Ovary (tissue), 3 donors: ENCODE data around the gene PTGFR.

Experiments used
- EP300 ChIP-seq: sonication (generic); formaldehyde crosslinking; IDR thresholded peaks from one replicate; pipeline ENCODE4 v1.6.1; 2017; ENCODE audit warnings: antibody characterized with exemption
- POLR2A ChIP-seq: fragments of 450-650 bp; IDR thresholded peaks from one replicate; pipeline ENCODE4 v1.6.1; 2017; ENCODE audit warnings: antibody characterized with exemption, mild to moderate bottlenecking, moderate library complexity
- TF ChIP-seq, protein P1 (sequence below), 3 donors: fragments of 450-650 bp in 2 of 3; fragments of 200-600 bp in 1 of 3; IDR thresholded peaks; one replicate each; pipeline versions ENCODE4 v1.5.1 to v1.8.0; 2016 to 2022; ENCODE audit warnings: antibody characterized with exemption in 3 of 3, mild to moderate bottlenecking in 1 of 3
- donor health status: DM: no; HTN: no; CAD: no.

DNA sequence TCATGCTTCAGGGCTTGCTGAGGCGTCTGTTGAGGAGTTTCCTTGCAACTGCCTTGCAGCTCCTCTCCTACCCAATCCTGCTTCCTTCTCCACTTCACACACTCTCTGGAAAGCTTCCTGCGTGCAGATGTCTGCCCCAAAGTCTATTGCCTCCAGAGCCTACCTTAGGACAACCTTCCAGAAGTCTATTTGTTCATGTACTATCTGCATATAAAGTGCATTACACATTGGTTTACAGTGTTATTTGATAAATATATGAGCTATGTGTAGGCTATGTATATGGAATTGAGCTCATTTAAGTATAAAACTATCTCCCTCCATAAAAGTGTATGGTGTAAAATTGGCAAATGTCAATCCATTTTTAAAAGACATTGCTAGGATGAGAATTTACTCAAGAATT lies 9.8 kb downstream of the PTGFR start:
- TF ChIP-seq POLR2A, result no peak
- TF ChIP-seq, protein P1, sequence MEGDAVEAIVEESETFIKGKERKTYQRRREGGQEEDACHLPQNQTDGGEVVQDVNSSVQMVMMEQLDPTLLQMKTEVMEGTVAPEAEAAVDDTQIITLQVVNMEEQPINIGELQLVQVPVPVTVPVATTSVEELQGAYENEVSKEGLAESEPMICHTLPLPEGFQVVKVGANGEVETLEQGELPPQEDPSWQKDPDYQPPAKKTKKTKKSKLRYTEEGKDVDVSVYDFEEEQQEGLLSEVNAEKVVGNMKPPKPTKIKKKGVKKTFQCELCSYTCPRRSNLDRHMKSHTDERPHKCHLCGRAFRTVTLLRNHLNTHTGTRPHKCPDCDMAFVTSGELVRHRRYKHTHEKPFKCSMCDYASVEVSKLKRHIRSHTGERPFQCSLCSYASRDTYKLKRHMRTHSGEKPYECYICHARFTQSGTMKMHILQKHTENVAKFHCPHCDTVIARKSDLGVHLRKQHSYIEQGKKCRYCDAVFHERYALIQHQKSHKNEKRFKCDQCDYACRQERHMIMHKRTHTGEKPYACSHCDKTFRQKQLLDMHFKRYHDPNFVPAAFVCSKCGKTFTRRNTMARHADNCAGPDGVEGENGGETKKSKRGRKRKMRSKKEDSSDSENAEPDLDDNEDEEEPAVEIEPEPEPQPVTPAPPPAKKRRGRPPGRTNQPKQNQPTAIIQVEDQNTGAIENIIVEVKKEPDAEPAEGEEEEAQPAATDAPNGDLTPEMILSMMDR (IDR thresholded peaks at IDR 0.05), result no peak
- no peak for TF ChIP-seq EP300
